HG02840 (cell line): ENCODE measurements around the gene SEC24C.
"Not testable (repeated sequence)": the region's sequence is repeated elsewhere in the genome, so short reads cannot be mapped to it uniquely, and the experiment has no call there.

Source experiments
- ATAC-seq: cut with Tn5 transposase; IDR thresholded peaks from one replicate; pipeline ENCODE4 v1.9.1; 2021; ENCODE audit warnings: mild to moderate bottlenecking, moderate library complexity, moderate number of reproducible peaks; ENCODE audit not compliant: unreplicated experiment, low FRiP score

SEC24C gene

GRCh38 chr10:73768881-73769280 is 24.7 kb downstream of the SEC24C start:
- ATAC-seq: no peak

- ATAC-seq: no peak
Observed at GRCh38 chr10:73769396-73769795, 25.2 kb downstream of the SEC24C start.

GRCh38 chr10:73771722-73772280 is 27.6 kb downstream of the SEC24C start:
- ATAC-seq: peak; percentile 9

GRCh38 chr10:73772281-73773151 is 28.3 kb downstream of the SEC24C start:
- peak; percentile 64 for ATAC-seq

- peak; percentile 4 for ATAC-seq
Observed at GRCh38 chr10:73773152-73773879, 29.1 kb downstream of the SEC24C start.

DNA sequence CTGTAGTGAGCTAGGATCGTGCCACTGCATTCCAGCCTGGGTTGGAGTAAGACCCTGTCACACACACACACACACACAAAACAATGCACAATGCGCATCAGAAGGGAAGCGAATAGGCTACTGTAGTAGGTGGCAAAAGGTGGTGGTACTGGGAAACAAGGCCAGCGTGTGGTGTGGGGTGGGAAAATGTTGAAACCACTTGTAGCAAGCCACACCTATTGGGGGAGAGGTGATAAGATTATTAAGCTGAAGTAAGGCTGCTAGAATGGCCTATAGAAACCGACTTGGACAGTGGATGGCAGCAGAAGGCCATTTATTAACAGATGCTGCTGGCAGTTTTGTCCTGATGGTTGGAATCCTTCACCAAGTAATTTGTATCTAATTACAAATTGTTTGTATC is 30.5 kb downstream of the SEC24C start:
- ATAC-seq: no peak

DNA sequence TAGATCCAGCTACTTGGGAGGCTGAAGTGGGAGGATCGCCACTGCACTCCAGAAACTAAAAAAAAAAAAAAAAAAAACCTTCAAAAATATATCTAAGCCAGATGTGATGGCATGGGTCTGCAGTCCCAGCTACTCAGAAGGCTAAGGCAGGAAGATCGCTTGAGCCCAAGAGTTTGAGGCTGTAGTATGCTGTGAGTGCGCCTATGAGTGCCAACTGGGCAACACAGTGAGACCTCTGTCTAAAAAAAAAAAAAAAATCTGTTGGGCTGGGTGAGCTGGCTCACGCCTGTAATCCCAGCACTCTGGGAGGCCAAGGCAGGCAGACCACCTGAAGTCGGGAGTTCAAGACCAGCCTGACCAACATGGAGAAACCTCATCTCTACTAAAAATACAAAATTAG is 34.8 kb downstream of the SEC24C start:
- ATAC-seq: no peak

GRCh38 chr10:73779539-73780197 is 35.5 kb downstream of the SEC24C start:
- no peak for ATAC-seq

DNA sequence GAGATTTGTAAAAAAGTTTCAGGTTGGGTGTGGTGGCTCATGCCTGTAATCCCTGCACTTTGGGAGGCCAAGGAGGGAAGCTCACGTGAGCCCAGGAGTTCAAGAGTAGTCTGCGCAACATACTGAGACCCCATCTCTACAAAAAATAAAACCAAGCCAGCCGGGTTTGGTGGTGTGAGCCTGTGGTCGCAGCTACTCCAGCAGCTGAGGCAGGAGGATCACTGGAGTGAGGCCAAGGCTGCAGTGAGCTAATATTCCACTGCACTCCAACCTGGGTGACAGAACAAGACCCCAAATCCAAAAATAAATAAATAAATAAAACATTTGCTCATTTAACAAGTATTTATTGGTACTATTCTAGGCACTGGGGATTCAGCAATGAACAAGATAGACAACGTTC is 36.1 kb downstream of the SEC24C start:
- no peak for ATAC-seq

- no peak for ATAC-seq
Observed at GRCh38 chr10:73780966-73781365, 36.8 kb downstream of the SEC24C start.

- no peak for ATAC-seq
Observed at GRCh38 chr10:73781548-73781878, 37.3 kb downstream of the SEC24C start.

DNA sequence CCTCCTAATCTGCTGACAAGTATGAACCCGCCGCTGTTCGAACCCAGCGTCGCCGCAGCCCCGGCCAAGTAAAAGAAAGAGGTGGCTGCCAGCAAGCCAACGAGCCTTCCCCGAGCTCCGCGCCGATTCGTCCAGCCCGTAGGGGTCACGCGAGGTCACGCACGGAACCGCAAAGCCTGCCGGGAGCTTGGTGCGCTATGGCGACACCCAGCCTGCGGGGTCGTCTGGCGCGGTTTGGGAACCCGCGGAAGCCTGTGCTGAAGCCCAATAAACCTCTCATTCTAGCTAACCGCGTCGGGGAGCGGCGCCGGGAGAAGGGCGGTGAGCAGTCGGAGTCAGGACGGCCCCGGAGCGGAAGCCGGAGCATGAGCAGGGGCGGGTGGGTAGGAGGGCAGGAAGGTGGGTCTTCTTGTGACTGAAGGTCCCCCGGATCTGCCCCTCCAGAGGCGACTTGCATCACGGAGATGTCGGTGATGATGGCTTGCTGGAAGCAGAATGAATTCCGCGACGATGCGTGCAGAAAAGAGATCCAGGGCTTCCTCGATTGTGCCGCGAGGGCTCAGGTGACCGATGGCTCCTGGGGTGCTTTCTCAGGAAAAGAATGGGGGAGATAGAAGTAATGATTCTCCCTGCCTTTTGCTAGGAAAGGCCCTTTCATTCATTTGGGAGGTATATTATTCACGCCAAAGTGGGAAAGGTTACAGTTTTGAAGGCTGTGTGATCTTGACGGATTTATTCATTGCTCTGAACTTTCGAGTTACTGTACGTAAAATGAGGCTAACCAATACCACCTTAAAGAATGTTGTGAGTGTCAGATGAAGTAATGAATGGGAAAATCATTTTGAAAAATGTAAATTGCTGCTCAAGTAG is 37.9 kb downstream of the SEC24C start, which contains the start of gene CHCHD1:
CHCHD1 (plus strand) TSS at position 170 of the 870 bp plus-strand sequence; CDS start at position 198, 28 bp downstream.
- ATAC-seq: peak; percentile 46

- no peak for ATAC-seq
Observed at GRCh38 chr10:73782749-73783085, 38.5 kb downstream of the SEC24C start.

GRCh38 chr10:73785211-73785720 is 41.1 kb downstream of the SEC24C start, which contains the start of gene ZSWIM8:
Gene ZSWIM8 (plus strand): TSS chr10:73785606. CDS start chr10:73785879, 273 bp downstream.
- ATAC-seq: peak; percentile 73

GRCh38 chr10:73785721-73786511 is 41.7 kb downstream of the SEC24C start:
- ATAC-seq: peak; percentile 25

DNA sequence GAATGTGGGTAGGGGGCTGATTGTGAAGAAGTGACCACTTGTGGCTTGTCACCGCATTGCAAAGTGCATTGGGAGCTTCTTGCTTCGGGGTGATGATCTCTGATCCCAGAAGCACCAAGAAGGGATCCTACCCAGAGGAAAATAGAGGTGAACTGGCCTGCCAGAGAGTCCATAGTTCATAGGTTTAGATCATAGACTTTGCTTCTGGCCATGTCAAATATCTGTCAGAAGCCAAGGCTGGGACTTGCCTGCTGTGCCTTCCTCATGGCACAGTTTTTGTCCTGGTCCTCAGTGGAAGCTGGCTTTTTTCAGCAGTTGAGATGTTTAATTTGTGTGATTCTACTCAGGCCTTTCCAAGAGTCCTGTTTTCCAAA is 42.3 kb downstream of the SEC24C start:
- no peak for ATAC-seq

DNA sequence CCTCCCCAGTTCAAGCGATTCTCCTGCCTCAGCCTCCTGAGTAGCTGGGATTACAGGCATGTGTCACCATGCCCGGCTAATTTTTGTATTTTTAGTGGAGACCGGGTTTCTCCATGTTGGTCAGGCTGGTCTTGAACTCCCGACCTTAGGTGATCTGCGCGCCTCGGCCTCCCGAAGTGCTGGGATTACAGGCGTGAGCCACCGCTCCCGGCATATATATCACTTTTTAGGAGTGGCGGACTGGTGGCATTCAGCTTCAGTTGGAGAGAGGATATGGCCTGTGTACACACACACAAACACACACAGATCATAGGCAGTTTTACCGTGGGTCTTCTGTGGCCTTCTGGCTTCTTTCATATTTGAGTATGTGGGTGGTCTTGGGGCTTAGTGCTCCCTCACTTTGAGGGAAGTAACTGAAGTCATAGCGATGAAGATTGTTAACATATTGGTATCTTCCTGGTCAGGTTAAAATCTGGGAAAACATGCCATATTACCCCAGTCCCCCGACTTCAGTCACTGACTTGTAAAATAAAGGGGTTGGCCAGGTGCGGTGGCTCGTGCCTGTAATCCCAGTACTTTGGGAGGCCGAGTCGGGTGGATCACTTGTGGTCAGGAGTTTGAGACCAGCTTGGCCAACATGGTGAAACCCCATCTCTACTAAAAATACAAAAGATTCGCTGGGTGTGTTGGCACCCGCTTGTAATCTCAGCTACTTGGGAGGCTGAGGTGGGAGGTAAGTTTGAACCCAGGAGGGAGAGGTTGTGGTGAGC is 43.0 kb downstream of the SEC24C start:
- not testable (repeated sequence) for ATAC-seq
